ENCODE results near the gene TENM3. TPM values are rescaled to one million over a fixed set of nuclear protein-coding genes. Genes with fewer than 3 reads are reported as not detected.

The TENM3 gene
- total and polyA plus RNA-seq, 2 experiments from 2014 or later, result 16.1 to 70.9 TPM

DNA sequence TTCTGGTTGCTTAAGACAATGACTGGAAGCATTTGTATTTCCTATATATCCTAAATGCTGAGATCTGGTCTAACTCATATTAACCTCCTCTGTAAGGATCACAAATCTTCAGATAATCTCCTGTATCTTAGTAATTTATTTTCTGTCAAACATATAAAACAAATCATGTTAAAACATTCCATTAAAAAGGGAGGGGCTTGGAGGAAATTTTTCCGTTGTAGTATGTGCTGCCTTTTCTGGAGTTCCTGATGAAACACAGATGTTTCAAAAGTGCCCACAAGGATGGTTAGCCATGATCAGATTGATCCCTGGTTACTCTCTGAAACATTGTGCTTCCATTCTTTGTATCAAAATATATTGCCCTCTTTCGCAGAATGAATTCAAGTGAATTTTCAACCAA is 182.1 kb downstream of the TENM3 start:
- H3K27me3 ChIP-seq, result no peaks in the 10 kb centered on the region
- H3K9me3 ChIP-seq (ENCODE audit: low read depth), result no peaks in the 10 kb centered on the region
- no peak overlapping the region for H3K27ac ChIP-seq
- no peaks in the 10 kb centered on the region for H3K36me3 ChIP-seq (replicated peaks; ENCODE audit: insufficient read depth, low read depth)
- H3K4me3 ChIP-seq, result no peak overlapping the region
- DNase-seq (ENCODE audit: low spot score), result no peak
- 74% methylated on average over 2 of the region's 2 CpGs for WGBS (ENCODE audit: low lambda C conversion rate, missing lambda C conversion rate)
- TF ChIP-seq CTCF (IDR thresholded peaks at IDR 0.05; ENCODE audit: poor library complexity), result no peak
- no peak for TF ChIP-seq EZH2phosphoT487 (IDR thresholded peaks at IDR 0.05; ENCODE audit: low read depth, severe bottlenecking, unreplicated experiment)
- TF ChIP-seq EZH2 (IDR thresholded peaks at IDR 0.05; ENCODE audit: borderline replicate concordance), result no peak
- H2AFZ ChIP-seq, result no peak overlapping the region
- H3K4me1 ChIP-seq (ENCODE audit: insufficient read depth), result peaks cover 7% of the 10 kb centered on the region
- H4K20me1 ChIP-seq (ENCODE audit: insufficient read depth, poor library complexity, severe bottlenecking), result no peaks in the 10 kb centered on the region
- no peaks in the 10 kb centered on the region for H3K9me2 ChIP-seq (replicated peaks; ENCODE audit: insufficient read depth)
- H3K79me2 ChIP-seq, result no peaks in the 10 kb centered on the region
- H3K4me2 ChIP-seq, result no peak overlapping the region

DNA sequence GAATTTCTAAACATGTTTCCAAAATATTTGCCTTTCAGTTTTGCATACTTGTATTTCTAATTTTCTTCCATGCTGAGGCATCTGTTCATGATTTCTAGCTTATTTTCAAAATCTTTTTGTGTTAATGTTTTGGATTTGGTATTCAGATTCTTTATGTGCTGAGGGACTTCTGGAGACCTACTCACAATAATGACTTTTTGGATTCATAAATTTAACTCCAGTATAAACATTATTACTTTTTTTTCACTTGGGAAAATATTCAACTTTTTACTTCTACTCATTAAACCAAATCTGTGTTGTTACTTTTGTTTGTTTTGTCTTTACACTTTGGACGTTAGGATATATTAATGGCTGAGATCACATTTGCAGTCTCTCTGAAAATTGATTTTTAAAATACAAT is 183.7 kb downstream of the TENM3 start:
- WGBS (ENCODE audit: low lambda C conversion rate, missing lambda C conversion rate), result 53% methylated on average over 1 of the region's 1 CpG

DNA sequence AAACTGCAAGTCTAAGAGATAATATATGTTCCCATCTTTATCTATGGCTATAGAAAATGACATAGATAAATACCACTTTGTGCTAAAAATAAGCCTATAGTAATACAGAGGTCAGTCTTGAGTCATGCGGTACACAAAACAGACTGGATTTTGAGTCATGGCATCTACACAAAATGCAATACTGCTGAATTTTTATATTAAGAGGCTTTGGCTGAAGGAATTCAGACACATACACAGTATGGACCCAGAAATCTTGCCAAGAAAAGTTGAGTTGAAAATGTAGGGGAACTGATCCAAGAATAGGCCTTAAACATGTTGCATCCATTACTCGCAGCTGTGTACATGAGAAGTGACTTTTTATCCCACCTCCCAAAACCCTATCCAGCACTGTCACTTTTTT is 184.4 kb downstream of the TENM3 start:
- H3K79me2 ChIP-seq, result no peaks in the 10 kb centered on the region
- peak; percentile 11 for DNase-seq (ENCODE audit: low spot score)
- WGBS (ENCODE audit: low lambda C conversion rate, missing lambda C conversion rate), result 74% methylated on average over 2 of the region's 2 CpGs
- H3K4me1 ChIP-seq (ENCODE audit: insufficient read depth), result peaks cover 7% of the 10 kb centered on the region
- TF ChIP-seq CTCF (IDR thresholded peaks at IDR 0.05; ENCODE audit: poor library complexity) (no peak), EZH2 (IDR thresholded peaks at IDR 0.05; ENCODE audit: borderline replicate concordance) (no peak), EZH2phosphoT487 (IDR thresholded peaks at IDR 0.05; ENCODE audit: low read depth, severe bottlenecking, unreplicated experiment) (no peak)
- H3K4me3 ChIP-seq, result no peak overlapping the region
- H3K9me3 ChIP-seq (ENCODE audit: low read depth), result no peaks in the 10 kb centered on the region
- H3K27me3 ChIP-seq, result no peaks in the 10 kb centered on the region
- H2AFZ ChIP-seq, result no peak overlapping the region
- no peaks in the 10 kb centered on the region for H3K36me3 ChIP-seq (replicated peaks; ENCODE audit: insufficient read depth, low read depth)
- no peak overlapping the region for H3K4me2 ChIP-seq
- peak overlapping the region; percentile 4 for H3K27ac ChIP-seq
- H3K9me2 ChIP-seq (replicated peaks; ENCODE audit: insufficient read depth), result no peaks in the 10 kb centered on the region
- no peaks in the 10 kb centered on the region for H4K20me1 ChIP-seq (ENCODE audit: insufficient read depth, poor library complexity, severe bottlenecking)

More for the DNA sequence above, 183.7 kb downstream of the TENM3 start:
- no peaks in the 10 kb centered on the region for H3K27me3 ChIP-seq
- DNase-seq (ENCODE audit: low spot score), result no peak
- no peak overlapping the region for H3K4me3 ChIP-seq
- peaks cover 7% of the 10 kb centered on the region for H3K4me1 ChIP-seq (ENCODE audit: insufficient read depth)
- H3K79me2 ChIP-seq, result no peaks in the 10 kb centered on the region
- no peak overlapping the region for H2AFZ ChIP-seq
- no peaks in the 10 kb centered on the region for H3K9me3 ChIP-seq (ENCODE audit: low read depth)
- TF ChIP-seq CTCF (IDR thresholded peaks at IDR 0.05; ENCODE audit: poor library complexity), result no peak
- TF ChIP-seq EZH2 (IDR thresholded peaks at IDR 0.05; ENCODE audit: borderline replicate concordance), result no peak
- TF ChIP-seq EZH2phosphoT487 (IDR thresholded peaks at IDR 0.05; ENCODE audit: low read depth, severe bottlenecking, unreplicated experiment), result no peak
- H3K4me2 ChIP-seq, result no peak overlapping the region
- no peaks in the 10 kb centered on the region for H3K9me2 ChIP-seq (replicated peaks; ENCODE audit: insufficient read depth)
- H4K20me1 ChIP-seq (ENCODE audit: insufficient read depth, poor library complexity, severe bottlenecking), result no peaks in the 10 kb centered on the region
- no peak overlapping the region for H3K27ac ChIP-seq
- H3K36me3 ChIP-seq (replicated peaks; ENCODE audit: insufficient read depth, low read depth), result no peaks in the 10 kb centered on the region

DNA sequence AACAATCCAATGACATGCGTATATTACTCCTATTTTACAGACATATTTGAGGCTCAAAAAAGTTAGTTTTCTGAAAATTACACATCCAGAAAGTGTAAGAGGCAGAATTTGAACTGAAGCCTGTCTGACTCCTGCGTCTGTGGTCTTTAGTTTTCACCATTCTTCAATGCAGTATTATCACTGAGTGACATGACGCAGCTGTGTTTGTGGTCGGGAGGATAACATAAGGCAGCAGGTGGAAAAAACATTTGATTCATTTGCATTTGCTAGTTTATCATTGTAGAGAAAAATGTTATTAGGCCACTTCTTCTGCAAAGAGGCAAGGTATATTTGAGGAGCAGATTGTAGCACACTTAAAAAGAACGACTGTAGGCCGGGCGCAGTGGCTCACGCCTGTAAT is 186.7 kb downstream of the TENM3 start:
- WGBS (ENCODE audit: low lambda C conversion rate, missing lambda C conversion rate), result 80% methylated on average over 8 of the region's 8 CpGs
- Histone ChIP-seq H2AFZ (no peak overlapping the region), H3K79me2 (no peaks in the 10 kb centered on the region), H4K20me1 (ENCODE audit: insufficient read depth, poor library complexity, severe bottlenecking) (no peaks in the 10 kb centered on the region), H3K9me2 (replicated peaks; ENCODE audit: insufficient read depth) (no peaks in the 10 kb centered on the region), H3K4me1 (ENCODE audit: insufficient read depth) (peaks cover 7% of the 10 kb centered on the region), H3K27me3 (no peaks in the 10 kb centered on the region), H3K4me3 (no peak overlapping the region), H3K4me2 (no peak overlapping the region), H3K27ac (no peak overlapping the region), H3K36me3 (replicated peaks; ENCODE audit: insufficient read depth, low read depth) (no peaks in the 10 kb centered on the region), H3K9me3 (ENCODE audit: low read depth) (no peaks in the 10 kb centered on the region)
- no peak for DNase-seq (ENCODE audit: low spot score)
- no peak for TF ChIP-seq CTCF (IDR thresholded peaks at IDR 0.05; ENCODE audit: poor library complexity)
- TF ChIP-seq EZH2phosphoT487 (IDR thresholded peaks at IDR 0.05; ENCODE audit: low read depth, severe bottlenecking, unreplicated experiment), result no peak
- no peak for TF ChIP-seq EZH2 (IDR thresholded peaks at IDR 0.05; ENCODE audit: borderline replicate concordance)

Measured in hepatocyte (in vitro differentiated cells).